Subcutaneous preadipocyte (primary cell): ENCODE results near the gene PGGT1B. TPM values are rescaled to one million over a fixed set of nuclear protein-coding genes. Genes with fewer than 3 reads are reported as not detected.

ENCODE experiments used
- small RNA-seq: library from RNA; depleted of rRNA; stranded (forward); fragments of <200 nt; gene quantifications from one replicate; pipeline ENCODE3, GENCODE V24; 2012
- total RNA-seq: library from RNA; depleted of rRNA; stranded (reverse); fragments of >200 nt; gene quantifications from 2 replicates; pipeline ENCODE4 v1.2.3, GENCODE V29; 2012

PGGT1B gene
- 10.6 and 11.0 TPM in 2 replicates for total RNA-seq

GRCh38 chr5:115262321-115263077 is at the start of gene PGGT1B:
TSS of gene PGGT1B (minus strand) at chr5:115262877. CDS start at chr5:115262851, 26 bp downstream.

GRCh38 chr5:115296124-115297022 is 33.7 kb upstream of the PGGT1B start, which contains the start of gene CCDC112:
TSS of gene CCDC112 (minus strand) at chr5:115296654. CDS start at chr5:115296543, 111 bp downstream.

GRCh38 chr5:115169487-115170133 is 93.1 kb downstream of the PGGT1B start, which contains the start of gene TRIM36:
TSS of gene TRIM36 (minus strand) at chr5:115169908. CDS start at chr5:115169634, 274 bp downstream.

Small RNA genes lying within 50 kb of the gene (small RNA-seq; reads per million reads assigned to genes)
- not detected for gene HMGN1P15

Other genes starting within 250 kb of the PGGT1B start
- gene TRIM36, start 93.0 kb downstream of the PGGT1B start, total RNA-seq = under 0.01 and 0.39 TPM in 2 replicates
- 7.2 and 7.3 TPM in 2 replicates for gene CCDC112, start 33.8 kb upstream of the PGGT1B start, total RNA-seq